HL-60/S4 treated with phorbol 12-myristate 13-acetate at 8.2 ng/mL for 4 days and 3 days (cell line): Measurements from ENCODE around the gene C6orf136.

Source experiments
- in situ Hi-C: fragments of 300-500 bp; cut with MboI; formaldehyde crosslinking; loops from 2 replicates; pipeline ENCODE4 v1.15.0; 2022; ENCODE audit warnings: low sequenced_read_pairs

The C6orf136 gene

GRCh38 chr6:30685157-30686008, 38.5 kb downstream of the C6orf136 start:
- in situ Hi-C loops, result no loop called here

- in situ Hi-C loops, result no loop called here
These were observed 39.3 kb downstream of the C6orf136 start, which contains the start of gene PPP1R18 for GRCh38 chr6:30686009-30686907. Gene PPP1R18 (minus strand): TSS chr6:30686645. CDS start chr6:30686018, 627 bp downstream.

- in situ Hi-C loops, result no loop called here
These were observed 40.1 kb downstream of the C6orf136 start for GRCh38 chr6:30686908-30687658.

GRCh38 chr6:30687659-30688431, 40.9 kb downstream of the C6orf136 start:
- in situ Hi-C loops, result no loop called here

- in situ Hi-C loops, result no loop called here
These were observed 41.6 kb downstream of the C6orf136 start for GRCh38 chr6:30688569-30688968.

- in situ Hi-C loops, result no loop called here
These were observed 42.3 kb downstream of the C6orf136 start for GRCh38 chr6:30689022-30689865.

- in situ Hi-C loops, result no loop called here
These were observed 43.1 kb downstream of the C6orf136 start for GRCh38 chr6:30689985-30690384.

GRCh38 chr6:30690403-30691207, 43.7 kb downstream of the C6orf136 start, which contains the start of gene NRM:
Gene NRM (minus strand): TSS chr6:30690984. CDS start chr6:30690974, 10 bp downstream.
- in situ Hi-C loops, result no loop called here

- in situ Hi-C loops, result no loop called here
These were observed 44.4 kb downstream of the C6orf136 start for GRCh38 chr6:30691208-30691847.

GRCh38 chr6:30696432-30696831, 49.5 kb downstream of the C6orf136 start:
- in situ Hi-C loops, result no loop called here

GRCh38 chr6:30700340-30700739, 53.4 kb downstream of the C6orf136 start:
- in situ Hi-C loops, result no loop called here
